ENCODE measurements around the gene NPFF.

The NPFF gene

DNA sequence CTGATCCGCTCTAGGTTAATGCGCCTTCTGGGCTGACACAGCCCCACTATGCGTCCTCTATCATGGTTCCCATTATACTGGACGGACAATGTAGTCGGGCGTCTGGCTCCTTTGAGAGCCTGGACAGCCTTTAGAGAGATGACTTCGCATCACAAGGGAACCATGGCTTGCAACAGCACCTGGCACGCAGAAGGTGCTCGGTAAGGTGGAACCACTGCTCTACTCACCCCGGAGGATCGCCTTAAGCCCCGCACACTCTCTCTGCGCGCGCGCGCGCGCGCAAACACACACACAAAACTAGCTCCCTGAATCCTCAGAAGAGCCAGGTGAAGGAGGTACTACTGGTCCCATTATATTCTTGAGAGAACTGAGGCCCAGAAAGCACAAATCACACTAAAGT lies 15.1 kb downstream of the NPFF start:
- Histone ChIP-seq H3K79me2 (no peaks in the 10 kb centered on the region), H3K9ac (no peak overlapping the region), H3K4me2 (ENCODE audit: low read length) (peak overlapping the region; percentile 95), H3K4me1 (peaks cover 25% of the 10 kb centered on the region), H3K9me3 (ENCODE audit: control insufficient read depth, low read length) (no peaks in the 10 kb centered on the region), H3K27me3 (ENCODE audit: control insufficient read depth, insufficient read depth, low read length) (no peaks in the 10 kb centered on the region), H3K36me3 (ENCODE audit: control insufficient read depth, insufficient read depth, low read length) (no peaks in the 10 kb centered on the region), H3K27ac (peak overlapping the region; percentile 61), H3K4me3 (ENCODE audit: low read depth, low read length) (peak overlapping the region; percentile 71), H2AFZ (peak overlapping the region; percentile 82)
- TF ChIP-seq, protein P1, sequence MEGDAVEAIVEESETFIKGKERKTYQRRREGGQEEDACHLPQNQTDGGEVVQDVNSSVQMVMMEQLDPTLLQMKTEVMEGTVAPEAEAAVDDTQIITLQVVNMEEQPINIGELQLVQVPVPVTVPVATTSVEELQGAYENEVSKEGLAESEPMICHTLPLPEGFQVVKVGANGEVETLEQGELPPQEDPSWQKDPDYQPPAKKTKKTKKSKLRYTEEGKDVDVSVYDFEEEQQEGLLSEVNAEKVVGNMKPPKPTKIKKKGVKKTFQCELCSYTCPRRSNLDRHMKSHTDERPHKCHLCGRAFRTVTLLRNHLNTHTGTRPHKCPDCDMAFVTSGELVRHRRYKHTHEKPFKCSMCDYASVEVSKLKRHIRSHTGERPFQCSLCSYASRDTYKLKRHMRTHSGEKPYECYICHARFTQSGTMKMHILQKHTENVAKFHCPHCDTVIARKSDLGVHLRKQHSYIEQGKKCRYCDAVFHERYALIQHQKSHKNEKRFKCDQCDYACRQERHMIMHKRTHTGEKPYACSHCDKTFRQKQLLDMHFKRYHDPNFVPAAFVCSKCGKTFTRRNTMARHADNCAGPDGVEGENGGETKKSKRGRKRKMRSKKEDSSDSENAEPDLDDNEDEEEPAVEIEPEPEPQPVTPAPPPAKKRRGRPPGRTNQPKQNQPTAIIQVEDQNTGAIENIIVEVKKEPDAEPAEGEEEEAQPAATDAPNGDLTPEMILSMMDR (IDR thresholded peaks at IDR 0.05) = no peak

DNA sequence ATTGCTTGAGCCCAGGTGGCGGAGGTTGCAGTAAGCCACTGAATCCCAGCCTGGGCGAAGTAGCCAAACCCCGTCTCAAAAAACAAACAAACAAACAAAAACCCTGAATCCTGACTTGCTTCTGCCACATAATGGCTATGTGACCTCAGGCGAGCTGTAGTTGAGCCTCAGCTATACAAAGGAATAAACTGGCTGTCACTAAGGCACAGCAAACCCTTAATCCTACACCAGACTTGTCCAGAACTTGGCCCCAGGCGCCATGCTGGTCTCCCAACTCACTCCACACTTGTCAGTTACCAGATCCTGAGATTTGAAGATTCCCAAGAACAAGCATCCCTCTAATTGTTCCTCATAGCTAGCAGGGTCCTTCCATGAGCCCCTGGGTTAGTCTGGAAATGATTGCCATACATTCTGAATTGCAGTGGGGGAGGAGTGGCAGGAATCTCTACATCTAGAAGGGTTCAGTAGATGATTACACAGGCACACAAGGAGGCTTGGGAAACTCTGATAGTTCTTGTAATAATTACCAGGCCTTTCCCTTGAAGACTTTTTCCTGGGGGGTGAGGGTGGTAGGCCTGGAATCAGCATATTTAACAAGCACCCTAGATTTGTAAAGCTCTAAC lies 17.9 kb downstream of the NPFF start:
- Histone ChIP-seq H3K4me1 (peaks cover 8% of the 10 kb centered on the region), H3K4me2 (ENCODE audit: low read length) (no peak overlapping the region), H3K4me3 (ENCODE audit: low read depth, low read length) (no peak overlapping the region), H3K27me3 (ENCODE audit: control insufficient read depth, insufficient read depth, low read length) (no peaks in the 10 kb centered on the region), H3K27ac (no peak overlapping the region), H3K9ac (no peak overlapping the region), H3K9me3 (ENCODE audit: control insufficient read depth, low read length) (no peaks in the 10 kb centered on the region), H2AFZ (no peak overlapping the region), H3K79me2 (no peaks in the 10 kb centered on the region), H3K36me3 (ENCODE audit: control insufficient read depth, insufficient read depth, low read length) (no peaks in the 10 kb centered on the region)
- TF ChIP-seq, protein P1 (IDR thresholded peaks at IDR 0.05) = no peak

DNA sequence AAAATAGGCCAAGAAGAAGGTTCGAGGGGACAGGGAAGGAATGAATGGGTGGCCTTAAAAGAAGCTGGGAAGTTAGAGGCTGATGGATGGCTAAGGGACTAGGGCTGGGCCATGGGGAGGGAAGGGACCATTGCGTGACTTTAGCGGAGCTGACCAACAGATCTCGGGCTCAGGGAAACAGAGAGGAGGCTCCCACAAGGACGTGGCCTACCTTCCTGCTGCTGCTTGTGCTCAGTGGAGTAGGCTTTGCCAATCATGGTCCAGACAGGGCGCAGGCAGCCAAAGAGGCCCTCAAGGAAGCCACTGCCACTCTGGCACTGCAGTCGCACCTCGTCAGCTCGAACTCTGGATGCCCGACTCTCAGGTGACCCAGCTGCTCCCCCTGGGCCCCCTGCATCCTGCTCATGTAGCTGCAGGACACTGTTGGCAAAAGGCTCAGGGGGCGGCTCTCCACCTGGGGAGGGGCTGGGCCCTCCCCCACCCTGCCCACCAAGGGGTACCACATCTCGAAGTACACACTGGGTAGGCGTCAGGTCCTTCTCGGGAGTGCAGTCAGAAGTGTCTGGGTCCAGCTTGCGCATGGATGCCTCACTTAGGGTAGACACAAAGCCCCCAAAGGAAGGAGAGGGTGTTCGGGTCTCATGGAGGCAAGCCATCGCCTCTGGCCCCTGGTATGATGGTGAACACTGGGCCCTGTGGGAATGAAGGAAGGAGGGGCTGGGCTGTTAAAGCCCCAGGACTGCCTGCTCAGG lies 20.4 kb downstream of the NPFF start:
- Histone ChIP-seq H3K4me3 (ENCODE audit: low read depth, low read length) (no peak overlapping the region), H3K79me2 (no peaks in the 10 kb centered on the region), H2AFZ (no peak overlapping the region), H3K36me3 (ENCODE audit: control insufficient read depth, insufficient read depth, low read length) (no peaks in the 10 kb centered on the region), H3K9ac (no peak overlapping the region), H3K9me3 (ENCODE audit: control insufficient read depth, low read length) (no peaks in the 10 kb centered on the region), H3K4me1 (no peaks in the 10 kb centered on the region), H3K27ac (no peak overlapping the region), H3K27me3 (ENCODE audit: control insufficient read depth, insufficient read depth, low read length) (no peaks in the 10 kb centered on the region), H3K4me2 (ENCODE audit: low read length) (no peak overlapping the region)
- TF ChIP-seq, protein P1 (IDR thresholded peaks at IDR 0.05) = no peak

DNA sequence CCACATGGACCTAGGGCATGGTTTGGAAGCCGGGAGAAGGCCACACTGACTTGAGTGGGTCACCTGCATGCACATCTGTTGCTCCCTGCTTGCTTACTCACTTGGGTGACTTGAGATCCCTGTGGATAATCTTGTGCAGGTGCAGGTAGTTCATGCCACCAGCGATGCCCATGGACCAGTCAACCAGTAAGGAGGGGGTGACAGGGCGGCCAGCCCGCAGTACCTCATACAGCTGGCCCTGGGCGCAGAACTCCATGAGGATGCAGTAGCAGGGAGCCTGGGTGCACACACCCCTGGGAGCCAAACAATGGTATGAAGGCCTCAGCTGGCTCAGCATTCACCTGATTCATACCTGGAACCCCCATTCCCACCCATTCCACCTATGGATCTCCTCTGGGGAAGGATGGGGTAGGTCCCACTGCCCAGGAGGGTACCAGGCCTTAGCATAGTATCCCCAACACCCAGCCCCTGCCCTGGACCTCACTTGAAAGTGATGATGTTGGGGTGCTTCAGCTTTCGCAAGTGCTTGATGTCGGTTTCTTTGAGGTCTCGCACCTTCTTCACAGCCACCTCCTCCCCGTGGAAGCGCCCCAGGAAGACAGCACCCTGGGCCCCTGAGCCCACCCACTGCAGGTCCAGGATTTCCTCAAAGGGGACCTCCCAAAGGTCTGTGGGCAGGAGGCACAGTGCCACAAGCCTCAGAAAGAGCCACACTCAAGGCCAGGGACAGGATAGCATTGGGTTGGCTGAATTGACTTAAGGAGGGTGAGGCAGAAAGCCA lies 21.1 kb downstream of the NPFF start:
- no peak overlapping the region for H3K4me3 ChIP-seq (ENCODE audit: low read depth, low read length)
- no peaks in the 10 kb centered on the region for H3K36me3 ChIP-seq (ENCODE audit: control insufficient read depth, insufficient read depth, low read length)
- no peak overlapping the region for H3K27ac ChIP-seq
- no peaks in the 10 kb centered on the region for H3K27me3 ChIP-seq (ENCODE audit: control insufficient read depth, insufficient read depth, low read length)
- TF ChIP-seq, protein P1 (IDR thresholded peaks at IDR 0.05) = no peak
- H3K9ac ChIP-seq = no peak overlapping the region
- no peaks in the 10 kb centered on the region for H3K9me3 ChIP-seq (ENCODE audit: control insufficient read depth, low read length)
- H3K79me2 ChIP-seq = no peaks in the 10 kb centered on the region
- H2AFZ ChIP-seq = no peak overlapping the region
- no peak overlapping the region for H3K4me2 ChIP-seq (ENCODE audit: low read length)
- no peaks in the 10 kb centered on the region for H3K4me1 ChIP-seq

All from parathyroid adenoma (tissue), 2 donors.